HG02623 (cell line): Measurements from ENCODE around the gene SKI.

Experiments used
- ATAC-seq: cut with Tn5 transposase; IDR thresholded peaks from one replicate; pipeline ENCODE4 v1.9.1; 2021; ENCODE audit warnings: moderate library complexity; ENCODE audit not compliant: unreplicated experiment

SKI gene

GRCh38 chr1:2274929-2275475, 46.9 kb downstream of the SKI start:
- no peak for ATAC-seq

DNA sequence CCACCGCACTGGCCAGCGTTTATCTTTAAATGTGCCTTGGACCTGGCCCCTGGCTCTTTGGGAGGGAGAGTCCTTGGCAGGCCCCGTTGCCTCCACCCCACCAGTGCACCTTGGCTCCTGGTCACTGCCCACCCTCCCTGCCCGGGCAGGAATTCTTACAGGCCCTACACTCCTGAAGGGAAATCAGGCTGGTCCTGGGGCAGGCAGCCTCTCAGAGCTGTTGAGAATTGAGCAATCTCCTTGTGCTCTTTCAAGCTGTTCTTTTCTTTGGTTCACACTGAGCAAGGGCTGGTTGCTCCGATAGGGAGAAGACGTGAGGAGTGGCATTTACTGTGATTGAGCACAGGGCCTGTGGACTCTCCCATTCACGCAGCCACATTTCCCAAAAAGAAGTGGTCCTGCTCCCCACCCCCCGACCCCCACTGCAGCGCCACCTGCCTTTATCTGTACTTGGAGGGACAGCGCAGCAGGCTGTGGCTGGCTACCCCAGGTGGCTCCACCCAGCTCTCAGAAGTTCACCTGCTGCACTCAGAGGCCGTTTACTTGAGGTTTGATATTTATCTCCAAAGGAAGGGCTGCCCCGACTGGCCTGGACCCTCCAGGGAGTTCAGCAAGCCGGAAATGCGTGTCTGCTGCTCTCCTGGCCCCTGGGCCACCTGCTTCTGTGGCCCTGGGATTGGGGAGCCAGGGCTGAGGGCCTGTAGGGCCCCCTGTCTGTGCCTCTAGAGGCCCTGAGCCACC, 47.8 kb downstream of the SKI start:
- no peak for ATAC-seq

DNA sequence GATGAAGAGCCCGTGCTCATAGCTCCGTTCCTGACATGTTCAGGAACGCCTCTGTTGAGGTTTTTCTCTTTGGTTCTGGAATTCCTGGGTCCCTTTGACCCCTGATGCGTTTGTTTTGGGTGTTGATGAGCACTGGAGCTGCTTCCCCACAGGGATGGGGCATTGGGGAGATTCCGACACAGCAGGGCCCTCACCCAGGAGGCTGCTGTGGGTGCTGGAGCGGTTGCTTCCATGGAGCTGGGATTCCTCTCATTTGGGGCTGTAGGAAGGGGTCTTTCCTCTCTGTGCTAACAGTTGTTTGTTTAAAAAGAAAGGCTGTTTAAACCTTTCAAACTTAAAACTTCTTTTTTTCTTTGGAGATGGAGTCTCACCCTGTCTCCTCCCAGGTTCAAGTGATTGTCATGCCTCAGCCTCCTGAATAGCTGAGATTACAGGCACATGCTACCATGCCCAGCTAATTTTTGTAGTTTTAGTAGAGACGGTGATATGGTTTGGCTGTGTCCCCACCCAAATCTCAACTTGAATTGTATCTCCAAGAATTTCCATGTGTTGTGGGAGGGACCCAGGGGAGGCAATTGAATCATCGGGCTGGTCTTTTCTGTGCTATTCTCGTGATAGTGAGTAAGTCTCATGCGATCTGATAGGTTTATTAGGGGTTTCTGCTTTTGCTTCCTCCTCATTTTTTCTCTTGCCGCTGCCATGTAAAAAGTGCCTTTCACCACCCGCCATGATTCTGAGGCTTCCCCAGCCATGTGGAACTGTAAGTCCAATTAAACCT, 48.9 kb downstream of the SKI start:
- ATAC-seq, result no peak

GRCh38 chr1:2277741-2278488, 49.8 kb downstream of the SKI start:
- ATAC-seq, result no peak

DNA sequence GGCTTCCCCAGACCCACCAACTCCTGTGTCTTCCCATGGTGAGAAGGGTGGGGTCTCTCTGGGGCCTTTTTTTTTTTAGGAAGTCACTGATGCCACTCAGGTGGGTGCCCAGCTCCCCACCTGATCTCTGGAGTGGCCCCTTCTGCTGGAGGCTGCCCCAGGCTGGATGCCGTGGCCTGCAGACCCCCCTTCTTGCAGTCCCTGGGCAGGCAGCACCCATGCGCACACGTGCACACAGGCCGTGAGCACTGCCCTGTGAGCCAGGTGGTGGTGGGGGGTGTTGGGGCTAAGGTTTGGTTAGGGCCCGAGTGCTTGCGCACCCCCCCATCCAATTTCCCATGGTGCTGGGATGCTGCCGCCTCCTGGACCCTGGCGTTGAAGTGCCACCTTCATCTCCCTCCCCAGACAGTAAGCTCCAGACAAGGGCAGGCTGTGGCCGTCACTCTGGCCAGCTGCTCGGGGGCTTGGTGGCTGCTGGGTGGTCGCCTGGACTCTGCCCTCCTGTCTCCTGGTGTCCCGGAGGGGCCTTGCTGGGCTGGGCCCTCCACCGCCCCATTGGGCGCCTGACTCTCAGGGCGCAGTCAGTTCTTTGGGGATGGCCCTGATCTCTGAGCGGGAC, 50.6 kb downstream of the SKI start:
- ATAC-seq, result no peak

- no peak for ATAC-seq
Observed at GRCh38 chr1:2279210-2279639, 51.1 kb downstream of the SKI start.

DNA sequence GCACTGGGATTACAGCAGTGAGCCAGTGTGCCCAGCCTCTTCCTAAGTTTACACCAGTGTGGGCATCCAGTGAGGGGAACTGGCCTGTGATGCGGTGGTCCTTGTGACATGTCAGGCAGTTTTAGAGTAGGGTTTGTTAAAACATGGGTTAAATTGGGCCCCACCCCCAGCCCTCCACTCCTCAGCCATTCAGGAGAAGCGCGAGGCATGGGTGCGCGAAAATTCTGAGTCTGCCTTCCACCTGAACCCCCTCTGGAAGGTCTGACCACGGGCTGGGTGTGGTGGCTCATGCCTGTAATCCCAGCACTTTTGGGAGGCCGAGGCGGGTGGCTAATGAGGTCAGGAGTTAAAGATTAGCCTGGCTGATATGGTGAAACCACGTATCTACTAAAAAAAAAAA, 51.7 kb downstream of the SKI start:
- ATAC-seq, result no peak

- no peak for ATAC-seq
Observed at GRCh38 chr1:2282556-2283270, 54.6 kb downstream of the SKI start.

GRCh38 chr1:2283371-2283990, 55.4 kb downstream of the SKI start:
- ATAC-seq, result no peak

DNA sequence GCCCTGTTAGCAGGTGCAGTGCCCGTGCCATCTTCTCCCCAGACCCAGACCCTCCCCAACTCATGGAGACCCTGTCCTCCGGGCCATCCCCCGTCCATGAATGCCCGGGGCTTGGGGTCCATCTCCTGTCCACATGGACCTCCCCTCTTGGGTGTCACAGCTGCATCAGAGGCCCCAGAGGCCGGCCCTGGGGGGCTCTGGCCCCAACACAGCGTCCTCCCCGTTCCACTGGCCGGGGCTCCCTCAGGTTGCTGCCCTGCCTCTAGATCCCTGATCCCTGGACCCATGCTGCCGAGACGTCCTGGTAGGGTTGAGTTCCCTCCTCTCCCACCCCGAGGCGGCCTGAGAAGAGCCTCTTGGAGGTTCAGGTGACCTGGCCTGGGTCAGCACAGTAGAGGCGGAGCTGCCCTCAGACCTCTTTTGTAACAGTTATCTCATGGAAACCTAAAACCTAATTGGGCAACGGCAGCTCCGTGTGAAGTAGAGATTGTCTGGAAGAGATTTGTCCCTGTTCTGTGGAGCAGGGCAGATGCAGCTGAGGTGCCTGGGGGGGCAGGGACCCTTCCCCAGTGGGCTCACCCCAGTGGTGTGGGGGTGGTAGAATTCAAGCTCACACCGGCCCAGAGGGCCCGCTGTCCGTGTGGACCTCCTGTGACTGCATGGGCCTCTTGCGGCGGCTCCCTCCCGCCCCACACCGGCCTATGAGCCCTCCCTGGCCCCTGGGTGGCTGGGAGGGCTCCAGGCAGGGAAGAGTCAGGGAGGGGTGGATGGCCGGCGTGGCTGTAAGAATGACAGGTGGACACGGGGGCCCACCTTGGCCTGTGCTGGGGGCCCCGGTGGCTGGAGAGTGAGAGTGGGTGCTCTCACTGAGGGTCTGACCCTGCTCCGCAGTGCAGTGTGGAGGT, 56.1 kb downstream of the SKI start:
- no peak for ATAC-seq

- ATAC-seq, result no peak
Observed at GRCh38 chr1:2284932-2285331, 56.8 kb downstream of the SKI start.

DNA sequence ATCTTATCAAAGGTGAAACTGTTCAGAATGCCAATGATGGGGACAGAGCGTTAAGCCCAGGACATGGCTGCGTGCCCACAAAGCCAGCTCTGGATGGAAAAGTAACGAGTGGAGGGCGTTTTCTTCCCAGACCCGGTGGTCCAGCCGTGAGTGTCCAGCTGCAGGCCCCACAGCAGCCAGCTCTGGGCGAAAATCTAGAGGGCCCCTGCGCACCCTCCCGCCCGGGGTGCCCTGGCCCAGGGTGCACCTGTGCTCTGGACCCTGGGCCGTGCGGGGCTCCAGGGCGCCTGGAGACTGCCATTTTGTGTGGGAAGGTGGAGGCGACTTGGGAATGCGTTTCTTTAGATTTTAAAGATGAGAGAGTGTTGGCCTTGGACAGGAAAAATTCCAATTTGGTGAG, 58.8 kb downstream of the SKI start:
- no peak for ATAC-seq

- ATAC-seq, result no peak
Observed at GRCh38 chr1:2287649-2288048, 59.5 kb downstream of the SKI start.

GRCh38 chr1:2288311-2288710, 60.2 kb downstream of the SKI start:
- ATAC-seq, result no peak

GRCh38 chr1:2288816-2289536, 60.9 kb downstream of the SKI start:
- ATAC-seq, result no peak

- no peak for ATAC-seq
Observed at GRCh38 chr1:2289607-2290006, 61.5 kb downstream of the SKI start.

DNA sequence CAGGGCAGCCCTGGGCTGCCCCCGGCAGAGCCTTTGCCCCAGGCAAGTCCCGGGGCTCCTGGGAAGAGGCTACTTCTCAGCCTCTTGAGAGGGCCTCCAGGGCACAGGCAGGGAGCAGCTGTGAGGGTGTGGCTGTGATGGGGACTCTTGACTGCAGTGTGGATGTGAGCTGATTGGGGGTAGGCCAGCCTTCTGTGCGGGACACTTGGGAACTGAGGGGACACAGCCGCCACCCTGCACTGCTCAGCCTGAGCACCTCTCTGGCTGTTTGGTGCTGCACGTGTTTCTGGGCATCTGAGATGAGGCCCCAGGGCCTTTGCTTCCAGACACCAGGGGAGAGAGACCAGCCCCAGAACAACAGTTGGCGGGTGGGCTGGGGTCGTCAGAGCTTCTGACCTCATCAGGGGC, 62.1 kb downstream of the SKI start:
- peak; percentile 23 for ATAC-seq
